GM21529 (cell line): ENCODE results near the gene PCNX2.
"Not testable (repeated sequence)": the region's sequence is repeated elsewhere in the genome, so short reads cannot be mapped to it uniquely, and the experiment has no call there.

Source experiments
- ATAC-seq: cut with Tn5 transposase; IDR thresholded peaks from one replicate; pipeline ENCODE4 v1.9.1; 2021; ENCODE audit not compliant: unreplicated experiment

The PCNX2 gene

GRCh38 chr1:233112186-233113008, 183.1 kb downstream of the PCNX2 start:
- no peak for ATAC-seq

- no peak for ATAC-seq
These were observed 183.8 kb downstream of the PCNX2 start for GRCh38 chr1:233111731-233112130.

- no peak for ATAC-seq
These were observed 186.4 kb downstream of the PCNX2 start for GRCh38 chr1:233109096-233109495.

- not testable (repeated sequence) for ATAC-seq
These were observed 187.8 kb downstream of the PCNX2 start for GRCh38 chr1:233107716-233108130.

- ATAC-seq, result no peak
These were observed 188.3 kb downstream of the PCNX2 start for GRCh38 chr1:233107130-233107660.

GRCh38 chr1:233105225-233105624, 190.3 kb downstream of the PCNX2 start:
- ATAC-seq, result no peak

GRCh38 chr1:233102341-233102740, 193.2 kb downstream of the PCNX2 start:
- no peak for ATAC-seq

- ATAC-seq, result no peak
These were observed 197.5 kb downstream of the PCNX2 start for GRCh38 chr1:233097959-233098580.

GRCh38 chr1:233097546-233097945, 198.0 kb downstream of the PCNX2 start:
- ATAC-seq, result no peak

GRCh38 chr1:233094691-233095090, 200.8 kb downstream of the PCNX2 start:
- ATAC-seq, result no peak

- no peak for ATAC-seq
These were observed 201.3 kb downstream of the PCNX2 start for GRCh38 chr1:233094269-233094668.

- no peak for ATAC-seq
These were observed 204.6 kb downstream of the PCNX2 start for GRCh38 chr1:233090746-233091494.

- ATAC-seq, result no peak
These were observed 206.3 kb downstream of the PCNX2 start for GRCh38 chr1:233089251-233089650.

- ATAC-seq, result no peak
These were observed 206.9 kb downstream of the PCNX2 start for GRCh38 chr1:233088613-233089012.

GRCh38 chr1:233086961-233087881, 208.3 kb downstream of the PCNX2 start:
- no peak for ATAC-seq

GRCh38 chr1:233085566-233085965, 210.0 kb downstream of the PCNX2 start:
- ATAC-seq, result no peak

GRCh38 chr1:233082778-233083550, 212.6 kb downstream of the PCNX2 start:
- no peak for ATAC-seq

GRCh38 chr1:233081735-233082134, 213.8 kb downstream of the PCNX2 start:
- ATAC-seq, result no peak

- ATAC-seq, result not testable (repeated sequence)
These were observed 214.7 kb downstream of the PCNX2 start for GRCh38 chr1:233080827-233081226.

- ATAC-seq, result no peak
These were observed 215.2 kb downstream of the PCNX2 start for GRCh38 chr1:233080286-233080685.
